GM12878 (cell line): ENCODE measurements around the gene OOEP. TPM values are rescaled to one million over a fixed set of nuclear protein-coding genes. Genes with fewer than 3 reads are reported as not detected.

ENCODE experiments used
- ATAC-seq: fragments of 200-7000 bp; cut with Tn5 transposase; 3 replicates; pipeline ENCODE4 v1.9.1; 2020; ENCODE audit warnings: mild to moderate bottlenecking, moderate library complexity
- BruUV-seq: library from RNA; stranded (reverse); fragments of 400-500 nt; replicated peaks from 2 replicates; lab custom pipeline; 2021; lab: Mats Ljungman, UMichigan
- CTCF ChIA-PET: fragments of 300-600 bp; sonication (Branson Sonifier 250); formaldehyde crosslinking; extraction: SDS; loops from one replicate; lab custom pipeline; 2021; ENCODE audit warnings: inconsistent platforms; lab: Yijun Ruan, JAX
- POLR2A ChIA-PET: fragments of 350-600 bp; formaldehyde crosslinking; extraction: SDS; loops from one replicate; lab custom pipeline; 2021; ENCODE audit warnings: inconsistent platforms; lab: Charles Lee
- RAD21 ChIA-PET: fragments of 300-600 bp; sonication (Branson Sonifier 250); formaldehyde crosslinking; loops from one replicate; lab custom pipeline; 2023; ENCODE audit warnings: antibody characterized with exemption; ENCODE audit not compliant: unreplicated experiment; lab: Charles Lee
- SMC1A ChIA-PET: fragments of 300-600 bp; sonication (Branson Sonifier 250); formaldehyde crosslinking; loops from one replicate; lab custom pipeline; 2023; ENCODE audit not compliant: unreplicated experiment, uncharacterized antibody; lab: Charles Lee
- DNase-seq: peaks from one replicate; pipeline ENCODE4 v3.0.0-alpha.2; 2011; ENCODE audit warnings: low read depth, low spot score
- FAIRE-seq: peaks from 3 replicates; lab custom pipeline; 2011; peaks lifted over from hg19 to GRCh38; lab: Jason Lieb, UNC
- H2AFZ ChIP-seq: 2 replicates; pipeline ENCODE4 v1.6.0; 2011; ENCODE audit warnings: low read depth, low read length, control low read depth; ENCODE audit not compliant: control insufficient read depth
- H3K27ac ChIP-seq: 2 replicates; pipeline ENCODE4 v1.5.1; 2011; ENCODE audit warnings: control low read depth; ENCODE audit not compliant: control insufficient read depth, insufficient read depth
- H3K27me3 ChIP-seq, 2 experiments: replicated peaks in 1 of 2; 2 replicates each; pipeline versions ENCODE4 v1.6.0 to v1.6.1; 2011; ENCODE audit warnings: low read length in 1 of 2; ENCODE audit not compliant: control insufficient read depth in 2 of 2, insufficient read depth in 2 of 2
- H3K36me3 ChIP-seq, 2 experiments: 2 replicates each; pipeline ENCODE4 v1.5.1; 2011; ENCODE audit warnings: low read length in 1 of 2; ENCODE audit not compliant: control insufficient read depth in 2 of 2, insufficient read depth in 2 of 2
- H3K4me1 ChIP-seq: 2 replicates; pipeline ENCODE4 v1.6.1; 2011; ENCODE audit warnings: mild to moderate bottlenecking, low read length, moderate library complexity, mixed read lengths; ENCODE audit not compliant: control insufficient read depth, insufficient read depth
- H3K4me2 ChIP-seq: 2 replicates; pipeline ENCODE4 v1.6.0; 2011; ENCODE audit warnings: control low read depth; ENCODE audit not compliant: control insufficient read depth, insufficient read depth
- H3K4me3 ChIP-seq: fragments of 200-600 bp; sonication (generic); 2 replicates; pipeline ENCODE4 v1.5.1; 2016
- H3K79me2 ChIP-seq: 2 replicates; pipeline ENCODE4 v1.6.0; 2011; ENCODE audit warnings: low read length; ENCODE audit not compliant: control insufficient read depth, insufficient read depth
- H3K9ac ChIP-seq: 2 replicates; pipeline ENCODE4 v1.8.0; 2011; ENCODE audit warnings: low read length, control low read depth, mixed read lengths; ENCODE audit not compliant: control insufficient read depth, insufficient read depth
- H3K9me3 ChIP-seq: replicated peaks from 3 replicates; pipeline ENCODE4 v1.5.1; 2011; ENCODE audit warnings: mild to moderate bottlenecking, low read length; ENCODE audit not compliant: control insufficient read depth, insufficient read depth
- H4K20me1 ChIP-seq: 2 replicates; pipeline ENCODE4 v1.6.0; 2011; ENCODE audit not compliant: control insufficient read depth, insufficient read depth
- CBX5 ChIP-seq: sonication (generic); IDR thresholded peaks from 2 replicates; pipeline ENCODE4 v1.6.1; 2016; ENCODE audit warnings: low read depth, moderate library complexity, mild to moderate bottlenecking, inconsistent platforms
- EP300 ChIP-seq, 2 experiments: fragments of 150-350 bp in 1 of 2; IDR thresholded peaks; 2 replicates each; pipeline ENCODE4 v1.6.1; 2011 to 2012; ENCODE audit warnings: low read depth in 2 of 2, low read length in 2 of 2, borderline replicate concordance in 1 of 2, improper control_type of control experiment in 1 of 2, inconsistent platforms in 1 of 2; ENCODE audit not compliant: control insufficient read depth in 1 of 2
- IRF4 ChIP-seq: IDR thresholded peaks from 2 replicates; pipeline ENCODE4 v1.6.1; 2011; ENCODE audit warnings: low read depth, low read length
- MXI1 ChIP-seq: fragments of 150-350 bp; IDR thresholded peaks from 2 replicates; pipeline ENCODE4 v1.6.1; 2011; ENCODE audit warnings: low read depth, mild to moderate bottlenecking, inconsistent platforms, low read length, improper control_type of control experiment
- POLR2AphosphoS2 ChIP-seq: IDR thresholded peaks from 2 replicates; pipeline ENCODE4 v1.6.1; 2011; ENCODE audit warnings: low read depth, mild to moderate bottlenecking, low read length, improper control_type of control experiment, moderate library complexity
- POU2F2 ChIP-seq: IDR thresholded peaks from 3 replicates; pipeline ENCODE4 v1.6.1; 2011; ENCODE audit warnings: low read depth, mild to moderate bottlenecking, low read length, borderline replicate concordance
- WGBS: methylation state at CpG from one replicate; pipeline ENCODE4 v1.1.6; 2016; ENCODE audit warnings: low lambda C conversion rate; ENCODE audit not compliant: insufficient replicate concordance, insufficient coverage; ENCODE audit errors: missing lambda C conversion rate; 5-methylcytosine and 5-hydroxymethylcytosine counted together
- in situ Hi-C: fragments of 300-500 bp; cut with MboI; formaldehyde crosslinking; loops from 9 replicates; pipeline ENCODE4 v1.14.3; 2018; ENCODE audit warnings: mixed read lengths
- intact Hi-C: fragments of 100-400 bp; cut with micrococcal nuclease; formaldehyde crosslinking; loops from one replicate; pipeline ENCODE4 v1.14.2; 2022; ENCODE audit not compliant: unreplicated experiment
- polyA plus RNA-seq, 11 experiments: library from polyadenylated mRNA; depleted of rRNA in 4 of 11; unstranded in 6 of 11; stranded (reverse) in 5 of 11; fragments of >200 nt; fragmentation: Nextera tagmentation in 4 of 11; fragmentation: Illumina TruSeq in 1 of 11; extraction: Ambion mirVana in 4 of 11; extraction: Trizol in 1 of 11; gene quantifications; 1 replicate in 1 of 11; 2 replicates in 10 of 11; pipeline versions ENCODE4 v1.2.1 to v1.2.3, GENCODE V29; 2011 to 2016; ENCODE audit warnings: inconsistent platforms in 2 of 11, missing spikeins in 2 of 11, low read depth in 1 of 11
- total RNA-seq, 4 experiments: library from RNA; depleted of rRNA in 3 of 4; stranded (reverse); fragments of >200 nt in 3 of 4; fragmentation: Illumina TruSeq in 1 of 4; extraction: Trizol in 1 of 4; gene quantifications; 2 replicates each; pipeline versions ENCODE4 v1.2.1 to v1.2.3, GENCODE V29; 2013 to 2021
- TF ChIP-seq, protein P1 (sequence below): fragments of 450-650 bp; formaldehyde crosslinking; IDR thresholded peaks from 2 replicates; pipeline ENCODE4 v1.5.0; 2022; ENCODE audit warnings: mild to moderate bottlenecking, missing genetic modification characterization

Gene OOEP
- total and polyA plus RNA-seq, 10 of the 15 experiments (the other 5 are each of a cell fraction or from before 2014, with no cell fraction given) = 0.08 TPM; not detected in 9

DNA sequence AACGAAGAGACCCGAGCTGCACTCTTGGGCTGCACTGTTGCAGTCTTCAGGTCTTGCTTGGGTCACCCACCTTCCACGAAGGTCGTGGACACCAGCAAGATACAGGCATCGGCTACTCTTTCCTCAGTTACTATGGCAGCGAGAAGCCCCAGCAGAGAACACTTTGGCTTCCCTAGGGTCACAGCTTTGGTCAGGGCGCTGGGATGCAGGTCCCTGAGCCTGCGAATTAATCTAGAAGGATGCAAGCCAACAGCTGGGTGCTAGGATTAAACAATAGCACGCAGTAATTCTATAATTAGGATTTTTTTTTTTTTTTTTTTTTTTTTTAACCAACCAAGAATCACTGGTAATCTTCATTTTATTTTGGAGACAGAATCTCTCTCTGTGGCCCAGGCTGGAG lies 5.1 kb downstream of the OOEP start:
- no peak for DNase-seq
- Histone ChIP-seq H3K79me2 (no peaks in the 10 kb centered on the region), H2AFZ (no peak overlapping the region), H3K36me3 (no peaks in the 10 kb centered on the region), H3K9ac (no peak overlapping the region), H3K4me3 (no peak overlapping the region), H3K9me3 (no peaks in the 10 kb centered on the region), H3K4me2 (no peak overlapping the region), H3K27me3 (0 out of 4 replicates have a peak, but pooled peaks cover 0 to 3% of the 10 kb centered on the region in 2 experiments), H3K4me1 (no peaks in the 10 kb centered on the region), H4K20me1 (no peaks in the 10 kb centered on the region), H3K27ac (no peak overlapping the region)
- in situ Hi-C loops (no loop called here), intact Hi-C loops (no loop called here)
- no peak for ATAC-seq
- TF ChIP-seq POLR2AphosphoS2 (no peak), POU2F2 (no peak), MXI1 (no peak), IRF4 (no peak), EP300 (IDR thresholded peaks at IDR 0.05; ENCODE audit: borderline replicate concordance in 1 of 2, control insufficient read depth in 1 of 2, low read depth in 2 of 2, low read length in 2 of 2) (no peak), CBX5 (no peak)
- TF ChIP-seq, protein P1, sequence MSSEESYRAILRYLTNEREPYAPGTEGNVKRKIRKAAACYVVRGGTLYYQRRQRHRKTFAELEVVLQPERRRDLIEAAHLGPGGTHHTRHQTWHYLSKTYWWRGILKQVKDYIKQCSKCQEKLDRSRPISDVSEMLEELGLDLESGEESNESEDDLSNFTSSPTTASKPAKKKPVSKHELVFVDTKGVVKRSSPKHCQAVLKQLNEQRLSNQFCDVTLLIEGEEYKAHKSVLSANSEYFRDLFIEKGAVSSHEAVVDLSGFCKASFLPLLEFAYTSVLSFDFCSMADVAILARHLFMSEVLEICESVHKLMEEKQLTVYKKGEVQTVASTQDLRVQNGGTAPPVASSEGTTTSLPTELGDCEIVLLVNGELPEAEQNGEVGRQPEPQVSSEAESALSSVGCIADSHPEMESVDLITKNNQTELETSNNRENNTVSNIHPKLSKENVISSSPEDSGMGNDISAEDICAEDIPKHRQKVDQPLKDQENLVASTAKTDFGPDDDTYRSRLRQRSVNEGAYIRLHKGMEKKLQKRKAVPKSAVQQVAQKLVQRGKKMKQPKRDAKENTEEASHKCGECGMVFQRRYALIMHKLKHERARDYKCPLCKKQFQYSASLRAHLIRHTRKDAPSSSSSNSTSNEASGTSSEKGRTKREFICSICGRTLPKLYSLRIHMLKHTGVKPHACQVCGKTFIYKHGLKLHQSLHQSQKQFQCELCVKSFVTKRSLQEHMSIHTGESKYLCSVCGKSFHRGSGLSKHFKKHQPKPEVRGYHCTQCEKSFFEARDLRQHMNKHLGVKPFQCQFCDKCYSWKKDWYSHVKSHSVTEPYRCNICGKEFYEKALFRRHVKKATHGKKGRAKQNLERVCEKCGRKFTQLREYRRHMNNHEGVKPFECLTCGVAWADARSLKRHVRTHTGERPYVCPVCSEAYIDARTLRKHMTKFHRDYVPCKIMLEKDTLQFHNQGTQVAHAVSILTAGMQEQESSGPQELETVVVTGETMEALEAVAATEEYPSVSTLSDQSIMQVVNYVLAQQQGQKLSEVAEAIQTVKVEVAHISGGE (CRISPR knock-in tag) = no peak
- ChIA-PET CTCF (interaction anchor here (0.7 kb wide), 1 partner anchor 34 kb away, joined by 3 read pairs; no protein-coding TSS in a partner anchor), POLR2A (no interaction called here), SMC1A (no interaction called here), RAD21 (no interaction called here)
- no peak for FAIRE-seq
- 55% methylated on average over 9 of the region's 9 CpGs for WGBS
- no TSS peak for BruUV-seq
